GM19043 (cell line): ENCODE results near the gene ISLR.
"Not testable (repeated sequence)": the region's sequence is repeated elsewhere in the genome, so short reads cannot be mapped to it uniquely, and the experiment has no call there.

Source experiments
- ATAC-seq: cut with Tn5 transposase; IDR thresholded peaks from one replicate; pipeline ENCODE4 v1.9.1; 2021; ENCODE audit warnings: low read depth; ENCODE audit not compliant: unreplicated experiment

The ISLR gene

DNA sequence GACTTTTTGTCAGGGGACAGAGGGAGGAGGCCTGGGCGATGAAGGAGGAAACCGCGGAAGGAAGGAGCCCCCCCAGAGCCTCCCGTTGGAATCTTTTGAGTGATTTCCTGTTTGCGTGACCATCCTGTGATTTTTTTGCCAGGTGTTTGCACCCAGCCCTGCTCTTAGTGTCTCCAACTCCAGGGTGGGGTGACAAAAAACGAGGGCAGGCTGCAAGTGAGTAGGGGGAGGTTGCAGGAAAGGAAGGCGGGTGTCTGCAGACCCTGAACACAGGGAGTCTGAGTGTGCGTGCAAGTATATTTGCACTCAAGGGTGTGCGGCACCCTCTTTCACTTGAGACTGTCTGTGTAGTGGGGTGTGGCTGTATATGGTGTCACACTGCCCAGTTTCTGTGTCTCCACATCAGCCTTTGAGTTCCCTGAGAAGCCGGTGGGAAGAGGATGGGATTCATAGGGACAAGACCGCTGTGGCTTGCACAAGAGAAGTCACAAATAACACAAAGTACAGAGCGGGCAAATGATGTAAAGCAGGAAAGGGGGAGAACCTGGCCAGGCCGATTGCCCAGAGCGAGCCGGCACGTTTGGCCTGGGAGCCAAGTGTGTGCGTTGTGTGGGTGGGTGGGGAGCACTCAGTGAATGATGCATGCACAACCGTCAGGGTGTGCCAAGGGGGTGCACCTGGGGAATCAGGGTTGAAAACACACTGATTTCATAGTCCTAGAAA is 36.5 kb upstream of the ISLR start:
- no peak for ATAC-seq

DNA sequence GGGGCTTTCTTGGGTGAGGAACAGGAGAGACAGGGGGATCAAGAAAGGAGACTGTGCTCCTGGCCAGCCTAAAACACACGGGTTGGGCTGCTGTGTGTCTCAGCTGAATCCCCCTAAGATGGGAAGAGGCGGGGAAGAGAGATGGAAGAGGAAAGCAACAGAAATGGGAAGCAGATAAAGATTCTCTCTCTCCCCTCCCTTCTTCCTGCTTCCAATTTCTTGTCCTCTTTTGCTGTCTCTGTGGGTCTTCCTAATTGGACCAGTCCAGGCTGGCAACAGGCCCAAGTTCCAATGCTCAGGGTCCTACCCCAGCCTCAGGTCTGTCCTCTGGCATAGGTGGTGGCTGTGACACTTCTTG is 36.0 kb upstream of the ISLR start:
- no peak for ATAC-seq

DNA sequence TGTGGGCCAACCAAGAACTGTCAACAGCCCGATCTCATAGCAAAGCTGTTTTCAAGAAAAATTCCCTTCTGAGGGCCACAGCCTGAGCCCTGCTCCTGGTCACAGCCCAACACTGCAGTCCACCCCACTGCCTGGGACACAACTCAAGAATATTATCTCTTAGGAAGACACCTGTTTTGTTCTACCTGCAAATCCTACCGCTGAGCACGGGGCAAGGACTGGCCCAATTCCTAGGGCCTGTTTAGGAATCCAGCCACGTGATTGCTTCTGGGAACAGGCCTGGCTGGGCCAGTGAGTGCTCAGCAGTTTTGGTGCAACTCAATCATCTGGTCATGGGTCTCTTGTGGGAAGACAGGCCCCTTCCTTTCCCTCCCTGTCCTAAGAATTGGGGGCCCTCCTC is 34.9 kb upstream of the ISLR start:
- no peak for ATAC-seq

DNA sequence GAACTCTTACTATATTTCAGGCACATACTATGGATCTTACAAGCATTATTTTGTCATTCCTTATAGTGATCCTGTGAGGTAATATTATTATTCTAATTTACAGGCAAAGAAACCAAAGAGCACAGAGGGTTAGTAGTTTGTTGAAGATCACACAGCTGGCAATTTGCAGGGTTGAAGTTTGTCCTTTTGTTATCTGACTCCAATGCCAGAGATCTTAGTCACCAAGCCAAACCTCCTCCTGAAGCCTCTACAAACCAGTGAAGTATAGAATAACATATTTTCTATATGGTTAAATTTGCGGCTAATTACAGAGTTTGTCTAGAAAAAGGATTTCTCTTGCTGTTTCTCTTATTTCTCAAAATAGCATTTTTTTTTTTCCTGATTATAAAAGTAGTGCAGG is 31.9 kb upstream of the ISLR start:
- no peak for ATAC-seq

- no peak for ATAC-seq
Measured at GRCh38 chr15:74144153-74144775, 29.2 kb upstream of the ISLR start.

DNA sequence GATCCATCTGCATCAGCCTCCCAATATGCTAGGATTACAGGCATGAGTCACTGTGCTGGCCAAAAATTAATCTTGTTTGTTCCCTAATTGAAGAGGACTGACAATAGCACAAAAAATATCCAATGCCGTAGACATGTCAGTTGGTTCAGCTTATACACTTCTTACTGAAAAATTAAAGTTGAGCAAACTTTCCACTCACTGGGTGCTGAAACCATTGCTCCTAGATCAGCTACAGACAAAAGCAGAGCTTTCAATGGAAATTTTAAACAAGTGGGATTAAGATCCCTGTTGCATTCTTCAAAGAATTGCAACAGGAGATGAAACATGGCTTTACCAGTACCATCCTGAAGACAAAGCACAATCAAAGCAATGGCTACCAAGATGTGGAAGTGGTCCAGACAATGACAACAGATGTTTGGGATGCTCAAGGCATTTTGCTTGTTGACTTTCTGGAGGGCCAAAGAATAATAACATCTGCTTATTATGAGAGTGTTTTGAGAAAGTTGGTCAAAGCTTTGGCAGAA is 27.2 kb upstream of the ISLR start:
- no peak for ATAC-seq

DNA sequence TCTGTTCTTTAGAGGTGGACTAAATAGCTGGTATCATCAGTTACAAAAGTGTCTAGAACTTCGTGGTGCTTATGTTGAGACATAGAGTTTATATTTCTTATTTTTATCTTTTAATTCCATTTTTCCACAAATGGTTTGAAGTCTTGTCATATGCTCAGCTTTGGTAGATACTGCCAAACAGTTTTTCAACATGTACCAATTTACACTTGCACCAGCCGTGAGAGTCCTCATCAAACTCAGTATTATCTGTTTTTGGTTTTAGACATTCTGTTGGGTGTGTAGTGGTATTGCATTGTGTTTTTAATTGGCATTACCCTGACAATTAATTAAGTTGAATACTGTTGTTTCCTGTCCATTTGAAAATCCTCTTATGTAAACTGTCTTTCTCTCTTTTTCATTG is 26.5 kb upstream of the ISLR start:
- no peak for ATAC-seq

DNA sequence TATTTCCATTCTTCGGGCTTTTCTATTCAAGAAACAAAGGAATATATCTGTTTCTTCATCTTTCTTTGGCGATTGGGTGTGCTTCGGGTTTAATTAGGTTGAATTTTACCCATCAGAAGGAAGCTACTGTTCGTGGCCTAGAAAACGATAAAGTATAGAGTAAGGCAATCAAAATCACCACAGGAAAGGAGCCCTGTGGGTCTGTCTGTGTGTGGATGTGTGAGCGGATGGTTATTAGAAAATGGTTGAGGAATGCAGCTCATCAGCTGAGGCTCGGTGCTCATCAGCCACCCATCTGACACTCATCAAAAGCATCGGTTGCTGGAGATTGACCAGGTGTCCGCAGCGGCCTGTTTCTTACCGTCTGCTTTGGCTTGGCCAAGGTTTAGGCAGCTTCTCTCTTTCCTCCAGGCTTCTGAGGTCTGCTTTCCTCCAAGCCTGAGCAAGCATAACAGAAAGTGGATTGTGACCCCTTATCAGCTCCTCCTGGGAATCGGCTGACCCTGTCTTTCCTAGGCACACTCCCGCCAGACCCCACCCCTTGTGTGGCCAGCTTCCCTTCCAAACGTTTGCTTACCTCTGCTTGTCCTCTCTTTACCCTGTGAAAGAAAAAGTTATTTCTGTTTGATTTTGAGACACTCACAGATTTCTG is 17.6 kb upstream of the ISLR start:
- ATAC-seq = no peak

DNA sequence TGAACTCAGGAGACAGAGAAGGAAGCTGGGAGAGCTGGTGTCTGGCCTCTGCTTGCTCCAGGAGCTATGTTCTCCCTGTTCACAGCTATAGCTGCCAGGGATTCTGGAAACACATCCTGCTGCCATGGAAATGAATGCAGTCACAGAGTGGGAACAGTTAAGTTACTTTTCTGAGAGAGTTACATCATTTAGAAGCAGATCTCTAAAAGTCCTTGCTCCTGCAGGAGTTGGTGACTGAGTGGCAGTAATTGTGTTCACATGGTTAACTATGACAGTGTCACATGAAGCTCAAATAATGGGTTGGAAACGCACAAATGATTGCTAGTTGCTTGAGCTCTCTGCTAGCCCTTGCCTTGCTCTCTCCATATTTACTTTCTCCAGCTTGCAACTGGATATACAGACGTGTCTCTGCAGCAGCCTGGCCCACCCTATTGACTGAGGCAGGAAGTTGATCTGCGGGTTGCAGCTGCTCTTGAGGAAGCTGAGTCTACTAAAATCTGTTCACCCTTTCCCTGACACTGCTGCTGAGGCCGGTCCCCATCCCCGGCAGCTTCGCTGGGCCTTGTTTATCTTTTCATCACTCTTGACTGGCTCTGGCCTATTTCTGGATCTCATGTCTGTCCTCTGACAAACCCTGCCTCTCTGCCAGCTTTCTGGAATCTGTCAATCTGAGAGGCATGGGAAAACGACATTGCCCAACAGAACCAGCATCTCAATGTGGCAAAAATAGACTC is 16.7 kb upstream of the ISLR start:
- ATAC-seq = no peak

DNA sequence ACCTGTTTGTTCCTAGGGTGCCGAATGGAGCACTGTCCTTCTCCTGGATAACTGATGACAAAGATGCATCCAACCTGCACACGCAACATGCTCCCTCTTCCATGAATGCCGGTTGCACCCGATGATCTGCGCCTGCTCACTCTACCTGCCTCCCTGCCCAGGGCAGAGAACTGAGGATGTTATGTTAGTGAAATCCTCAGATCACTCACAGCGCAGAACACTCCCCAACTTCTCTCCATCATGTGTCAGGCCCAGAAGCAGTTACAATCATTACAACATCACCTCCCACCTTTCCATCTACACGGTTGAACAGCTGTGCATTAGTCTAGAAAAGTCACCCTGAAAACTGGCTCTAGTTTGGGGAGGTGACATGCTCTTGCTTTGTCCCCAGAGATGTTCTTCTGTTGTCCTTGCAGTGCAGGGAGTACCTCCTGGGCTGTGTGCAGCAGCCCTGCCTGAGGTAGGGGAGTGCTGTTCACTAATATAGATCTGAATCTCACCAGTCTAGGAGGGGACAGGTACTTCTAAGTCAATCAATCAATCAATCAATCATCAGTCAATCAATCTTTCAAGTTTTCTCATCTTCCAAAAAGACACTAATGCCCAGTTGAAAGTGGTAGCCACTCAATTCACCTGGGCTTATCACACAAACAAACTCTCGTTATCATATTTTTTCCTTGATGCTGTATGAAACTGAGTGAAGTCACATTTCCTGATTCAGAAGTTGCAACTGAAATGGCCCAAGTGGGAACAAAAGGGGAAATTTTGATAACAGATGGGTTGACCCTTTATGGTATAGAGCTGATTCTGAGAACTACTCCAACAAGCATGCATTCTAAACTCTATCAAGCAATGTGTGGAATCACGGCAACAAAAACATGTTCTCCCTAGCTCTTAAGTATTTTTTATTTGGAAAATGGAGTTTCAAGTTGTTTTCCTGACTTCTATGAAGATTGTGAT is 15.4 kb upstream of the ISLR start:
- no peak for ATAC-seq

- ATAC-seq = no peak
Measured at GRCh38 chr15:74158855-74159650, 14.5 kb upstream of the ISLR start.

GRCh38 chr15:74159773-74160172 is 13.7 kb upstream of the ISLR start:
- ATAC-seq = no peak

DNA sequence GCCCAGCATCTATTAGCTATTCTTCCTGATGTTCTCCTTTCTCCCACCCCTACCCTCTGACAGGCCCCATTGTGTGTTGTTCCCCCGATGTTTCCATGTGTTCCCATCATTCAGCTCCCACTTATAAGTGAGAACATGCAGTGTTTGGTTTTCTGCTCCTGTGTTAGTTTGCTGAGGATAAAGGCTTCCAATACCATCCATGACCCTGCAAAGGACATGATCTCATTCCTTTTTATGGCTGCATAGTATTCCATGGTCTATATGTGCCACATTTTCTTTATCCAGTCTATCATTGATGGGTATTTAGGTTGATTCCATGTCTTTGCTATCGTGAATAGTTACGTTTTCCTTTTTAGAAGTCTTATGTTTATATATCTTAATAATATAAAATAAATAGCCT is 13.1 kb upstream of the ISLR start:
- not testable (repeated sequence) for ATAC-seq

DNA sequence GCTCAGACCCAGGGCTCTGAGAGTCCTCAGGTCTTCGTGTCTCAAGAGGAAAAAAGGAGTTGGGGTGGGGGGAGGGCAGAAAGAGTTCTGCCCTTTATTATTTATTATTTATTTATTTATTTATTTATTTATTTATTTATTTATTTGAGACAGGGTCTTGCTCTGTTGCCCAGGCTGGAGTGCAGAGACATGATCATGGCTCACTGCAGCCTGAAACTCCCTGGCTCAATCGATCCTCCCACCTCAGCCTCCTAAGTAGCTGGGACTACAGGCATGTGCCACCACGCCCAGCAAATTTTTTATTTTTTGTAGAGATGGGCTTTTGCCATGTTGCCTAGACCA is 11.3 kb upstream of the ISLR start:
- not testable (repeated sequence) for ATAC-seq

DNA sequence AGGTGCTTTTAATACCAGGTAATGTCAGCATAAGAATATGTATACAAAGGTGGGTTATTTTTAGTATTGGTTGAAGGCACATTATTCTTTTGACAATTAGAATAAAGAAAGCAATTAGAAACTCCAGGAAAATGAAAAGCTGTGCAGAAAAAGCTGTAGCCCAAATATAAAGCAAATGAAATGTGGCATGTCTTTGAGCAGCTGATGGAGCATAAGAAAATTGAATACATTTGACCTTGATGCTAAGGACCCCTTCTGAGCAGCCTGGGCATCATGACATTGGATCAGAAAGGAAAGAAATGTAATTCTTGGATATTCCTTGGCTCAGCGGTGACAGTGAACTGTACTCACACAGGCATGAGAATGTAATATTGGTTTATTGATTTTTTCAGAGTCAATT is 8.0 kb upstream of the ISLR start:
- no peak for ATAC-seq

- no peak for ATAC-seq
Measured at GRCh38 chr15:74167891-74168331, 5.6 kb upstream of the ISLR start.

- ATAC-seq = no peak
Measured at GRCh38 chr15:74168711-74169126, 4.8 kb upstream of the ISLR start.

- ATAC-seq = no peak
Measured at GRCh38 chr15:74170071-74170844, 3.3 kb upstream of the ISLR start.
